GM19035 (cell line): ENCODE results near the gene TMEM269.

ENCODE experiments used
- ATAC-seq: cut with Tn5 transposase; IDR thresholded peaks from one replicate; pipeline ENCODE4 v1.9.1; 2021; ENCODE audit not compliant: unreplicated experiment

The TMEM269 gene

GRCh38 chr1:42817976-42818375, 33.2 kb downstream of the TMEM269 start:
- ATAC-seq = no peak

- no peak for ATAC-seq
Observed at GRCh38 chr1:42820813-42821212, 36.0 kb downstream of the TMEM269 start.

DNA sequence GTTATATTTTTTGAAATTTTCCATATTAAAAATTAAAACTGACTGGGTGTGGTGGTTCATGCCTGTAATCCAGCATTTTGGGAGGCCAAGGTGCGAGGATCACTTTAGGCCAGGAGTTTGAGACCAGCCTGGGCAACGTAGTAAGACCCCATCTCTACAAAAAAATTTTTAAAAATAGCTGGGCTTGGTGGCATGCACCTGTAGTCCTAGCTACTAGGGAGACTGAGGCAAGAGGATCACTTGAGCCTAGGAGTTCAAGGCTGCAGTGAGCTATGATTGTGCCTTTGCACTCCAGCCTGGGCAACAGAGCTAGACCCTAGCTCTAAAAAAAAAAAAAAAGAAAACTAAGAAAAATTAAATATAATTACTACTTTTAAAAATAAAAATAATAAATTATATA, 36.9 kb downstream of the TMEM269 start:
- ATAC-seq = no peak

- no peak for ATAC-seq
Observed at GRCh38 chr1:42822800-42823392, 38.1 kb downstream of the TMEM269 start.

GRCh38 chr1:42824481-42825035, 39.8 kb downstream of the TMEM269 start:
- no peak for ATAC-seq

- no peak for ATAC-seq
Observed at GRCh38 chr1:42825036-42825851, 40.5 kb downstream of the TMEM269 start.

DNA sequence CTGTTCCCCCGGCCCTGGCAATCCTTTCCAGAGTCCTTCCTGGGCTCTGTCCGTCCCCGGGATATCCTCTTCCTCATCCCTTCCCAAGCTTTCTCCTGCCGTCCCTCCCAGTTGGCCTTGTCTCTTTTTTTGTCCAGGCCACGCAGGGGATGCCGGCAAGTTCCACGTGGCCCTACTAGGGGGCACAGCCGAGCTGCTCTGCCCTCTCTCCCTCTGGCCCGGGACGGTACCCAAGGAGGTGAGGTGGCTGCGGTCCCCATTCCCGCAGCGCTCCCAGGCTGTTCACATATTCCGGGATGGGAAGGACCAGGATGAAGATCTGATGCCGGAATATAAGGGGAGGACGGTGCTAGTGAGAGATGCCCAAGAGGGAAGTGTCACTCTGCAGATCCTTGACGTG, 45.8 kb downstream of the TMEM269 start:
- no peak for ATAC-seq

DNA sequence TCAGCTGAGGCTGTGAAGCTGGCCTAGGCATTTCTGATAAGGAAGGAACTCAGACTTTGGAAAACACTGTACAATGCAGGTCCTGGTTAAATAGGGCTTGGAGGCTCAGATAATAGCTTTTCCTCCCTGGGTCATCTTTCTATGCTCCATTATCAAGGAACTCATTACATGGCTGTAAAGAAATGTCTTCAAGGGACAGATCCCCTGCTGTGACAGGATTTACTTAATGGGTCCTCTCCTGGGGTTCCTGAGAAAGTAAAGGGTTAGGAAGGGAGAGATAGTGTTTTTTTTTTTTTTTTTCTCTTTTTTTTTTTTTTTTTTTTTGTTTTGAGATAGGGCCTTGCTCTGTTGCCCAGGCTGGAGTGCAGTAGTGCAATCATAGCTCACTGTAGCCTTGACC, 46.5 kb downstream of the TMEM269 start:
- no peak for ATAC-seq

- no peak for ATAC-seq
Observed at GRCh38 chr1:42832641-42833240, 48.0 kb downstream of the TMEM269 start.

GRCh38 chr1:42833981-42834380, 49.2 kb downstream of the TMEM269 start:
- no peak for ATAC-seq

GRCh38 chr1:42834803-42835202, 50.0 kb downstream of the TMEM269 start:
- ATAC-seq = no peak

DNA sequence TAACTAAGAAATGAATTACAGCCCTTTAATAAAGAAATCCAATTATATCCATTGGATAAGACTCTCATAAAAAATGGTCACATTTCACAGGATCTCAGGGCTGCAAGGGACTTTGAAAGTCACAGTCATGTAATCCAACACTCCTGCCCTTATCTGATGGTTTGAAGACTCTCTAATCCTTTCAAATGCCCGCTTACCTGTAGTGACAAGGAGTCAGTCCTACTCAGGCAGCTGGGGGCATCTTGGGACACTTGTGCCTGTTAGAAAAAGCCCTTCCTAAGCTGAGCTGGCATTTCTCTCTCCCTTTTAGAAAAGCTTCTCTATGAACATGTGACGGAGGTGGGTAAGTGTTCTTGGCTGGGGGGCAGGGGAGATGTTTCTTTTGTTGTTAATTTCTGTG, 50.6 kb downstream of the TMEM269 start:
- ATAC-seq = no peak

DNA sequence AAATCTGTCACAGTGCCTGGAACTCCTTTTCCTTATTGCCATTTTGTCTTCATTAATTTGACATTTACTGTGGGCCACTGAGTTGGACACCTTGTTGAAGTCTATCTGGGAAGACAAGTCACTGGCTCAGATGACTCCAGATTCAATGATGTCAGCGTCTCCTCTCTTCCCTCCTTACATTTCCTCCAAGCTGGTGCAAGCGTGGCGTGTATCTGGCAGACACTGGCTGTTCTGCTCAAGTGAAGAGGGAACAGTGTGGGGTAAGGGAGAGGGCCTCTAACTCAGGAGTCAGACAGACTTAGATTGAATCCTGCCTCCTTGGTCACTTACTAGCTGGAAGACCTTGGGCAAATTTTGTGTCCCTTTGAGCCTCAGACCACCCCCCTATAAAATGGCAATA, 52.9 kb downstream of the TMEM269 start:
- no peak for ATAC-seq

DNA sequence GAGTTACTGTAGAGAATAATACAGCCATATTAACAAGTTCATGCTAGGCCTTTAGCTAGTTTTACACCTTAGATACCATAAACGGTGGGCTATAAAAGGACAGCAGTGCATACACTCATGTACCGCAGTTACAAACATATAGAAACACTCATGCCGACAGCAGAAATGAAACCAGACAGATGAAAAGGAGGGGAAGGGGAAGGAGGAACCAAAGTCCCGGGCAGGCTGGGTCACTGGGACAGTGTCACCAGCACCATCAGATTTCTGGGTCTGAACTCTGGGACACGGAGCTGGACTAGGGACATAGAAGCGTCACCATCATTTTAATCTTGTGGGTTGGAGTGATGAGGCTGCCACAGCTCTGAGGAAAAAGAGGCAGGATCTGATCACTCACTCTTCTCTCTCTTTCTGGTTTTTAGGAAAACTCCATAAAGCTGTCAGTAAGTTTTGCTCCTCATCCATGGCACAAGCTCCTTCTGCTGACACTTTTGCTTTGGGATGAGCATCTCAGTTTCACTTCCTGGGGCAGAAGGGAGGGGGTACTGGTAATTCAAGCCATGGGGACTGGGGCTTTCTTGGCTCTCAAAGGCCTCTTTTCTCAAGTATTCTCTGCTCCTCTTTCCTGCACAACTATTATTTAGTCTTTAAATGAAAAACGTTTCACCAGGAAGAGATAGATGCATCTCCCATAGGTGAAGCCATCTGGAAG, 53.8 kb downstream of the TMEM269 start:
- ATAC-seq = no peak

GRCh38 chr1:42841010-42841409, 56.2 kb downstream of the TMEM269 start:
- ATAC-seq = no peak

GRCh38 chr1:42841440-42842147, 56.8 kb downstream of the TMEM269 start:
- ATAC-seq = no peak

- no peak for ATAC-seq
Observed at GRCh38 chr1:42844592-42845140, 59.9 kb downstream of the TMEM269 start.

DNA sequence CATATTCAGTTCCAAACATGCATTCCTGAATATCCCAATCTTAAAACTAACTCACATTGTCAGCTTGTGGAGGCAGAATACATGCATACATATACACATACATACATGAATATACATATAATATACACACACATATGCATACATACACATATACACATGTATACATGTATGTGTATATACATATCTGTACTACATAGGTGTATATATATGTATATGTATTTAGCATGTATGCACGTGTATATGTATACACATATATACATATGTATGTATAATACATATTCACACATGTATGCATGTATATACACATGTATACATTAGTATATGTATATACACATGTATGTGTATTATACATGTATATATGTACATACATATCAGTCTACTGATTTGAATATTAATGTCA, 60.4 kb downstream of the TMEM269 start:
- ATAC-seq = no peak

DNA sequence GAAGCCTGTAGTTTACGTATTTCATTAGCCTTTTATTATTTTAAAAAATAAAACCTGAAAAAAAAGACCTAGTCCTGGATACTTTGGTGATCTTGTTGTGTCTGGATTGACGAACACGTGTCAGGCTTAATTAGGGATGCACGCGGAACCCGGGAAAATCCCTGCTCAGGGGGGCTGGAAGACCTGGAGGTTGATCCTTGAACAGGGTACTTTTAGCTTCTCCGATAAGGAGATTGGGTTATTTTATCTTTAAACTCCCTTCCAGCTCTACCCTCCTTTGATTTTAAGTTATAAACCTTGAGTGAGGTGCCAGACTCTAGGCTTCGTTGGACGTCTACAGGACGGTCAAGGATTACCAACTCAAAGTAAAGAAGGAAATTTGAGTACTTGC, 61.1 kb downstream of the TMEM269 start:
- peak; percentile 14 for ATAC-seq
